Measurements from ENCODE around the gene XRCC1. TPM values are rescaled to one million over a fixed set of nuclear protein-coding genes. Genes with fewer than 3 reads are reported as not detected.
"Not testable (repeated sequence)": the region's sequence is repeated elsewhere in the genome, so short reads cannot be mapped to it uniquely, and the experiment has no call there.

The XRCC1 gene
- total and polyA plus RNA-seq, 2 of the 4 experiments (the other 2 are of a cell fraction): 12.5 to 21.3 TPM

- dilution Hi-C loops (cut with HindIII; ENCODE audit: low sequenced_read_pairs, unreplicated experiment); H3K27me3 ChIP-seq (ENCODE audit: control insufficient read depth, insufficient read depth, low read length); H3K9me3 ChIP-seq (ENCODE audit: control insufficient read depth, insufficient read depth, low read length); H3K4ac ChIP-seq (ENCODE audit: low read depth, low read length); BruUV-seq (replicated peaks); ATAC-seq (ENCODE audit: low read depth); intact Hi-C loops (cut with micrococcal nuclease); H3K14ac ChIP-seq (replicated peaks; ENCODE audit: low read depth, low read length); POLR2A ChIA-PET (ENCODE audit: unreplicated experiment); H3K18ac ChIP-seq (ENCODE audit: low read depth, low read length); H2AK5ac ChIP-seq (ENCODE audit: low read depth, low read length); H2AK9ac ChIP-seq (replicated peaks; ENCODE audit: low read depth, low read length, poor library complexity); H4K91ac ChIP-seq (ENCODE audit: insufficient read depth, low read depth, low read length); H2BK20ac ChIP-seq (ENCODE audit: low read depth, low read length); H3K23ac ChIP-seq (ENCODE audit: low read depth, low read length); H3K56ac ChIP-seq (ENCODE audit: extremely low read depth, insufficient read depth, low read length); H3K9ac ChIP-seq (ENCODE audit: low read depth, low read length); in situ Hi-C loops (cut with MboI; ENCODE audit: low sequenced_read_pairs); H3K4me1 ChIP-seq (ENCODE audit: control insufficient read depth, insufficient read depth, low read length); H3K4me2 ChIP-seq (ENCODE audit: low read depth, low read length); H4K5ac ChIP-seq (ENCODE audit: low read depth, low read length); H2AFZ ChIP-seq (replicated peaks; ENCODE audit: low read length, poor library complexity); H3K27ac ChIP-seq (ENCODE audit: insufficient read depth, low read length); H4K20me1 ChIP-seq (ENCODE audit: insufficient read depth, low read length); H2BK120ac ChIP-seq (ENCODE audit: low read depth, low read length); H4K8ac ChIP-seq (ENCODE audit: low read depth in 2 of 2, low read length in 2 of 2); DNase-seq; H2BK15ac ChIP-seq (ENCODE audit: low read depth, low read length); H3K4me3 ChIP-seq (ENCODE audit: insufficient read depth, low read depth, low read length); H2BK5ac ChIP-seq (ENCODE audit: low read depth, low read length, poor library complexity, severe bottlenecking): not testable (repeated sequence)
- CTCF ChIA-PET: interaction anchor here (1.0 kb wide), 1 partner anchor 8 kb away, joined by 3 read pairs; no protein-coding TSS in a partner anchor
- Histone ChIP-seq H3K79me1 (ENCODE audit: low read depth in 1 of 2, low read length in 2 of 2) (peaks cover 11 to 45% of the 10 kb centered on the region in 2 experiments), H3K9me1 (ENCODE audit: insufficient read depth, low read length) (peaks cover 11% of the 10 kb centered on the region), H3K36me3 (ENCODE audit: control insufficient read depth, insufficient read depth, low read length) (peaks cover 31% of the 10 kb centered on the region)
- 83% methylated on average over 2 of the region's 3 CpGs; no CpG with 5 or more reads in 1 of the 2 experiments for WGBS, 2 experiments (ENCODE audit: extremely low coverage in 2 of 2, insufficient read length in 1 of 2)
Observed at GRCh38 chr19:43587029-43587428, 11.7 kb upstream of the XRCC1 start.
